HT1080 (cell line): Measurements from ENCODE around the gene GJB3. TPM values are rescaled to one million over a fixed set of nuclear protein-coding genes. Genes with fewer than 3 reads are reported as not detected.
"Not testable (repeated sequence)": the region's sequence is repeated elsewhere in the genome, so short reads cannot be mapped to it uniquely, and the experiment has no call there.

Experiments used
- DNase-seq: peaks from one replicate; pipeline ENCODE4 v3.0.0-alpha.2; 2015; ENCODE audit warnings: low read depth
- total RNA-seq: library from RNA; depleted of rRNA; stranded (reverse); fragments of >200 nt; shearing (Covaris generic); gene quantifications from 2 replicates; pipeline ENCODE4 v1.2.3, GENCODE V29; 2014

GJB3 gene
- total RNA-seq, 1 experiment from 2014 or later: not detected

DNA sequence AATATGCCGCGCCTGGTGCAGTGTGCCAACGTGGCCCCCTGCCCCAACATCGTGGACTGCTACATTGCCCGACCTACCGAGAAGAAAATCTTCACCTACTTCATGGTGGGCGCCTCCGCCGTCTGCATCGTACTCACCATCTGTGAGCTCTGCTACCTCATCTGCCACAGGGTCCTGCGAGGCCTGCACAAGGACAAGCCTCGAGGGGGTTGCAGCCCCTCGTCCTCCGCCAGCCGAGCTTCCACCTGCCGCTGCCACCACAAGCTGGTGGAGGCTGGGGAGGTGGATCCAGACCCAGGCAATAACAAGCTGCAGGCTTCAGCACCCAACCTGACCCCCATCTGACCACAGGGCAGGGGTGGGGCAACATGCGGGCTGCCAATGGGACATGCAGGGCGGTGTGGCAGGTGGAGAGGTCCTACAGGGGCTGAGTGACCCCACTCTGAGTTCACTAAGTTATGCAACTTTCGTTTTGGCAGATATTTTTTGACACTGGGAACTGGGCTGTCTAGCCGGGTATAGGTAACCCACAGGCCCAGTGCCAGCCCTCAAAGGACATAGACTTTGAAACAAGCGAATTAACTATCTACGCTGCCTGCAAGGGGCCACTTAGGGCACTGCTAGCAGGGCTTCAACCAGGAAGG lies 4.3 kb downstream of the GJB3 start:
- no peak for DNase-seq

DNA sequence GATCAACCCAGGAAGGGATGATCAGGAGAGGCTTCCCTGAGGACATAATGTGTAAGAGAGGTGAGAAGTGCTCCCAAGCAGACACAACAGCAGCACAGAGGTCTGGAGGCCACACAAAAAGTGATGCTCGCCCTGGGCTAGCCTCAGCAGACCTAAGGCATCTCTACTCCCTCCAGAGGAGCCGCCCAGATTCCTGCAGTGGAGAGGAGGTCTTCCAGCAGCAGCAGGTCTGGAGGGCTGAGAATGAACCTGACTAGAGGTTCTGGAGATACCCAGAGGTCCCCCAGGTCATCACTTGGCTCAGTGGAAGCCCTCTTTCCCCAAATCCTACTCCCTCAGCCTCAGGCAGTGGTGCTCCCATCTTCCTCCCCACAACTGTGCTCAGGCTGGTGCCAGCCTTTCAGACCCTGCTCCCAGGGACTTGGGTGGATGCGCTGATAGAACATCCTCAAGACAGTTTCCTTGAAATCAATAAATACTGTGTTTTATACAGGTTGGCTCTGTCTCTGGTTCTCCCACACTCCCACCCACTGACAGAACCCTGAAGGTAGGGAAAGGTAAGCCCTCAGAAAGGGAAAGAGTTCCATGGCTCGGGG lies 5.0 kb downstream of the GJB3 start:
- no peak for DNase-seq

DNA sequence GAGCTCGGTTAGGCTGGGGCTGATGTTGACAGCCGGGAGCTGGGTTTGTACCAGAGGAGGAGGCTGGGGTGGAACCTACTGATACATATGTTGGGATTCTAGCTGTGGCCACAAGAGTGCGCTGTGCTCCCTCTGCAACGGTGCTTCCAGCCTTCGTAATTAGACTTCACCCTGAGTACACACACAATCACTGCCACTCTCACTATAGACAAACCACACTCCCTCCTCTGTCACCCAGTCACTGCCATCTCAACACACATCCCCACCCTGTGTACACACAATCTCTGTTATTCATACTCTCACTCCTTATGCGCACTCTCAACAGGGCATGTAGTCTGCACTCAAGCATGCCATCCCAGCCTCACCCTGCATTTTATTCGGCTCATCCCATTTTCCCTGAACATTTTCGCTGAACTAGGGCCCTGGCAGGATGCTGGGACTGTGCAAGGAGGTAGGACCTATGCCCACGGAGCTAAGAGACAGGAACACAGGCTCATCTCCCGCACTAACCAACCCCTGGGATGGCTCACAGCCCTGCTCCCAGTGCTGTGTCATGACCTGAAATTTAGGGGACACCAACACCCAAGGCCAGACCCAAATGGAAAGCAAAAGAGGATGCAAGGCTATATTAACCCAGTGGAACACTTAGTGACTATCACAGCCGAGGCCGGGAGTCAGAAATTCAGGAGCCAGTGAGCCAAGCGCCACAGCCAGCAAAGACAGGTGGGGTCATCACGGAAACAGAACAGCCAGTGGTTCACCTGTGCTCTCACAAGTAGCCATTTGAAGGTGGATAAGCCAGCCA lies 5.7 kb downstream of the GJB3 start:
- peak; percentile 62 for DNase-seq

- peak; percentile 11 for DNase-seq
Observed at GRCh38 chr1:34787461-34788420, 6.7 kb downstream of the GJB3 start.

- no peak for DNase-seq
Observed at GRCh38 chr1:34790985-34791384, 10.0 kb downstream of the GJB3 start.

DNA sequence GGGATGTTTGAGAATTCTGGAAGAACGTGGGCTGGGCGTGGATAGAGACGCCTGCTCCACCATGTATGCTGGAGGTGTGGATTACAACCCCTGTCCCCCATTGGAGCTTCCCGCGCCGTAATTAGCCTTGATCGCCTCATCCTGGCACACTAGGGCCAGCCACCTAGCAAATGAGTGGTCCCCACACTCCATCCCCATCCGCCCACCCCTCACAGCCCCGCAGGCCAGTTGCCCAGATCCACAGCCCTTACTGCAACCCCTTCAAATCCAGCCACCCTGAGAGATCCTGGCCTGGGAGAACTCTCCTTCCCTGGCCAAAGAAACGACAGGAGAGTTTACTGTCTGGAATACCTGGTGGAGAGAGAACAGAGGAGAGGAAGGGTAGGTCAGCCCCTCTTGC lies 11.4 kb downstream of the GJB3 start:
- DNase-seq: no peak

DNA sequence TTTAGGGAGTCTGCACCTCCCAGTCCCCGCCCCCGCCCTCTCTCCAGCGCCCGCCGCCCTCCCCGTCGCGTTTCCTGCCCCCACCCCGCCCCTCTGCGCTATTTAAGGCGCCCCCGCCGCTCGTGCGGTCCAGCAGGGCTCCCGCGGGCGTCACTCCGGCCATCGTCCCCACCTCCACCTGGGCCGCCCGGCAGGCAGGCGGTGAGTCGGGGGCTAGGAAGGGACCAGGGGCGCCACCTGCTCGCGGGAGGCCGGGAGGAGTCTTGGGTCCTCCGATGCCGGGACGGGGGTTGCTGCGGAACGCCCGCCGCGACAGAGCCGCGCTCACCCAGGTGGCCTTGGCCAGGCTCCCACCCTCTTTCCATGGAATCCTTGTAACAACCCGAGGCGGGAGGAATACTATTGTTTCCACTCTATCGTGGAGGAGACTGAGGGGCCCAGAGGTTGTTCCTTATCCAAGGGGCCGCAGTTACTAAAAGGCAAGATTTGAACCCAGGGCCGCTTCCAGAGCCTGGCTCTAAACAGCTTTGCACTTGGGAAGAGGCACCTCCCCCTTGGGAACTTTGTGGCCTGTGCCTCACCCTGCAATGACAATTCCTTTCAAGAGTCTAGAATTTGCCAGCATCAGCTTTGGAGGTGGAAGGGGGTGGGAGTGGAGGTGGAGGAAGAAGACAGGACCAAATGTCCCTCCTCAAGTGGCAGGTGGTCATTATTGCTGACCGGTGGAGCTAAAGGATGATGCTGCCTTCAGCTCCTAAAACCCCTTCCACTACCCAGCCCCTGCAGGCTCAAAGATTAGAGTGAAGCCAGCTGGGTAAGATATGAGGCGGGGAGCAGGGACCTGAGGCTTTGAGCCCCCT lies 12.1 kb downstream of the GJB3 start, which contains the start of gene GJA4:
TSS of gene GJA4 (plus strand) at position 132 of the 860 bp plus-strand sequence. CDS start 1,215 bp downstream, outside the sequence.
- no peak for DNase-seq

- no peak for DNase-seq
Observed at GRCh38 chr1:34794001-34794789, 13.2 kb downstream of the GJB3 start.

GRCh38 chr1:34794790-34795180 lies 13.8 kb downstream of the GJB3 start:
- DNase-seq: no peak

- no peak for DNase-seq
Observed at GRCh38 chr1:34795916-34796315, 14.9 kb downstream of the GJB3 start.

- no peak for DNase-seq
Observed at GRCh38 chr1:34796990-34797389, 16.0 kb downstream of the GJB3 start.

GRCh38 chr1:34800214-34800613 lies 19.2 kb downstream of the GJB3 start:
- no peak for DNase-seq

- no peak for DNase-seq
Observed at GRCh38 chr1:34803770-34804169, 22.8 kb downstream of the GJB3 start.

GRCh38 chr1:34806396-34806795 lies 25.4 kb downstream of the GJB3 start:
- no peak for DNase-seq

- no peak for DNase-seq
Observed at GRCh38 chr1:34808051-34808810, 27.2 kb downstream of the GJB3 start.

- not testable (repeated sequence) for DNase-seq
Observed at GRCh38 chr1:34810781-34811180, 29.8 kb downstream of the GJB3 start.

- DNase-seq: no peak
Observed at GRCh38 chr1:34816332-34816731, 35.3 kb downstream of the GJB3 start.

- no peak for DNase-seq
Observed at GRCh38 chr1:34816778-34817177, 35.8 kb downstream of the GJB3 start.

- DNase-seq: not testable (repeated sequence)
Observed at GRCh38 chr1:34818862-34819261, 37.8 kb downstream of the GJB3 start.
